ENCODE measurements around the gene ZNF197. TPM values are rescaled to one million over a fixed set of nuclear protein-coding genes. Genes with fewer than 3 reads are reported as not detected.

The ZNF197 gene
- total RNA-seq, 1 experiment from 2014 or later, result 16.4 TPM

GRCh38 chr3:44665173-44665572, 40.3 kb downstream of the ZNF197 start (continued):
- TF ChIP-seq AFF4 (CRISPR knock-in tag; IDR thresholded peaks at IDR 0.05; ENCODE audit: borderline replicate concordance), result no peak
- TF ChIP-seq MLX (CRISPR knock-in tag; IDR thresholded peaks at IDR 0.05), result no peak

DNA sequence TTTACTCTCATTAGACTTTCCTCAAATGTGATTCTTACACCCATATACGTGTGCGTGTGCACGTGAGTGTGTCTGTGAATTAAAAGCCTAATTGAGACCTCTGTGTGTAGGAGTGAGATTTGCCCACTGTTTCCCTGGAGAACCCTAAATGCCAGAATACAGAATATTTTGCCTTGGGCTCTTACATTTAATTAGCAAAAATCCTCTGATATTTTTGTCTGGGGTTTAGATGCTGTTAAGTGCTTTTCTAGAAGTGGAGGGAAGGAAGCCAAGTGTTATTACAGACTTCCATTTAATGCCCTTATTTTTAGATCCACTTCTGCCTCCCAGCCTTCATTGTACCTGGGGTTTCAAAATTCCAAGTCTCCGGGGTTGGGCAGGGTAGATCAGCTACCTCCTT, 41.5 kb downstream of the ZNF197 start:
- ChIA-PET POLR2A (no interaction called here), CTCF (no interaction called here)
- Mint-ChIP-seq H3K4me1 (no peaks in the 10 kb centered on the region), H3K36me3 (peaks cover 7% of the 10 kb centered on the region), H3K4me3 (no peak overlapping the region), H3K27ac (no peak overlapping the region), H3K9me3 (peaks cover 7% of the 10 kb centered on the region), H3K27me3 (ENCODE audit: low read depth) (no peaks in the 10 kb centered on the region)
- DNase-seq (ENCODE audit: low spot score), result no peak
- ATAC-seq, result no peak
- no peak for TF ChIP-seq USF2 (CRISPR knock-in tag; IDR thresholded peaks at IDR 0.05)
- no peak for TF ChIP-seq NR2C2 (CRISPR knock-in tag; IDR thresholded peaks at IDR 0.05)
- TF ChIP-seq, protein P1, sequence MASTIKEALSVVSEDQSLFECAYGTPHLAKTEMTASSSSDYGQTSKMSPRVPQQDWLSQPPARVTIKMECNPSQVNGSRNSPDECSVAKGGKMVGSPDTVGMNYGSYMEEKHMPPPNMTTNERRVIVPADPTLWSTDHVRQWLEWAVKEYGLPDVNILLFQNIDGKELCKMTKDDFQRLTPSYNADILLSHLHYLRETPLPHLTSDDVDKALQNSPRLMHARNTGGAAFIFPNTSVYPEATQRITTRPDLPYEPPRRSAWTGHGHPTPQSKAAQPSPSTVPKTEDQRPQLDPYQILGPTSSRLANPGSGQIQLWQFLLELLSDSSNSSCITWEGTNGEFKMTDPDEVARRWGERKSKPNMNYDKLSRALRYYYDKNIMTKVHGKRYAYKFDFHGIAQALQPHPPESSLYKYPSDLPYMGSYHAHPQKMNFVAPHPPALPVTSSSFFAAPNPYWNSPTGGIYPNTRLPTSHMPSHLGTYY (CRISPR knock-in tag; IDR thresholded peaks at IDR 0.05), result no peak
- no peak for TF ChIP-seq TCF7 (CRISPR knock-in tag; IDR thresholded peaks at IDR 0.05; ENCODE audit: low read depth)
- no peak for TF ChIP-seq FOXJ3 (CRISPR knock-in tag; IDR thresholded peaks at IDR 0.05; ENCODE audit: borderline replicate concordance)
- no peak for TF ChIP-seq FOXP1 (CRISPR knock-in tag; IDR thresholded peaks at IDR 0.05; ENCODE audit: borderline replicate concordance)
- TF ChIP-seq, protein P2, sequence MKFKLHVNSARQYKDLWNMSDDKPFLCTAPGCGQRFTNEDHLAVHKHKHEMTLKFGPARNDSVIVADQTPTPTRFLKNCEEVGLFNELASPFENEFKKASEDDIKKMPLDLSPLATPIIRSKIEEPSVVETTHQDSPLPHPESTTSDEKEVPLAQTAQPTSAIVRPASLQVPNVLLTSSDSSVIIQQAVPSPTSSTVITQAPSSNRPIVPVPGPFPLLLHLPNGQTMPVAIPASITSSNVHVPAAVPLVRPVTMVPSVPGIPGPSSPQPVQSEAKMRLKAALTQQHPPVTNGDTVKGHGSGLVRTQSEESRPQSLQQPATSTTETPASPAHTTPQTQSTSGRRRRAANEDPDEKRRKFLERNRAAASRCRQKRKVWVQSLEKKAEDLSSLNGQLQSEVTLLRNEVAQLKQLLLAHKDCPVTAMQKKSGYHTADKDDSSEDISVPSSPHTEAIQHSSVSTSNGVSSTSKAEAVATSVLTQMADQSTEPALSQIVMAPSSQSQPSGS (CRISPR knock-in tag; IDR thresholded peaks at IDR 0.05; ENCODE audit: borderline replicate concordance, low read depth), result no peak
- no peak for TF ChIP-seq PRRX2 (CRISPR knock-in tag; IDR thresholded peaks at IDR 0.05)
- TF ChIP-seq ARID4B (CRISPR knock-in tag; IDR thresholded peaks at IDR 0.05; ENCODE audit: borderline replicate concordance), result no peak
- TF ChIP-seq, protein P3, sequence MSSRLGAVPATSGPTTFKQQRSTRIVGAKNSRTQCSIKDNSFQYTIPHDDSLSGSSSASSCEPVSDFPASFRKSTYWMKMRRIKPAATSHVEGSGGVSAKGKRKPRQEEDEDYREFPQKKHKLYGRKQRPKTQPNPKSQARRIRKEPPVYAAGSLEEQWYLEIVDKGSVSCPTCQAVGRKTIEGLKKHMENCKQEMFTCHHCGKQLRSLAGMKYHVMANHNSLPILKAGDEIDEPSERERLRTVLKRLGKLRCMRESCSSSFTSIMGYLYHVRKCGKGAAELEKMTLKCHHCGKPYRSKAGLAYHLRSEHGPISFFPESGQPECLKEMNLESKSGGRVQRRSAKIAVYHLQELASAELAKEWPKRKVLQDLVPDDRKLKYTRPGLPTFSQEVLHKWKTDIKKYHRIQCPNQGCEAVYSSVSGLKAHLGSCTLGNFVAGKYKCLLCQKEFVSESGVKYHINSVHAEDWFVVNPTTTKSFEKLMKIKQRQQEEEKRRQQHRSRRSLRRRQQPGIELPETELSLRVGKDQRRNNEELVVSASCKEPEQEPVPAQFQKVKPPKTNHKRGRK (CRISPR knock-in tag; IDR thresholded peaks at IDR 0.05; ENCODE audit: borderline replicate concordance), result no peak
- TF ChIP-seq NFATC4 (CRISPR knock-in tag; IDR thresholded peaks at IDR 0.05), result no peak
- no peak for TF ChIP-seq ZNF121 (CRISPR knock-in tag; IDR thresholded peaks at IDR 0.05)
- TF ChIP-seq SMAD4 (CRISPR knock-in tag; IDR thresholded peaks at IDR 0.05), result no peak
- no peak for TF ChIP-seq CREM (CRISPR knock-in tag; IDR thresholded peaks at IDR 0.05)
- TF ChIP-seq MLX (CRISPR knock-in tag; IDR thresholded peaks at IDR 0.05), result no peak

Measured in WTC11 (cell line).